ENCODE data around the gene SNRNP27.
A peak's percentile ranks its signal among the peaks of the same experiment; 100 is the strongest.

Gene SNRNP27

GRCh38 chr2:69918401-69918800 is 24.6 kb downstream of the SNRNP27 start:
- H3K9me3 ChIP-seq (ENCODE audit: insufficient read depth, low read depth, low read length), result no peaks in the 10 kb centered on the region
- H3K4me1 ChIP-seq (ENCODE audit: insufficient read depth, low read length), result peaks cover 3% of the 10 kb centered on the region; the same call in 1 of the 2 replicates
- H3K27me3 ChIP-seq (ENCODE audit: insufficient read depth, low read length), result peaks cover 9% of the 10 kb centered on the region; the same call in 1 of the 2 replicates
- H3K4me3 ChIP-seq (ENCODE audit: low read length), result no peak overlapping the region
- WGBS, result 35% methylated on average over 3 of the region's 3 CpGs
- H3K36me3 ChIP-seq (ENCODE audit: insufficient read depth, low read length), result peaks cover 3% of the 10 kb centered on the region; the same call in 1 of the 2 replicates
- H3K9ac ChIP-seq (ENCODE audit: low read depth, low read length), result peak overlapping the region; percentile 24; the same call in 1 of the 2 replicates
- H3K27ac ChIP-seq (ENCODE audit: low read depth, low read length), result no peak overlapping the region

- Histone ChIP-seq H3K36me3 (ENCODE audit: insufficient read depth, low read length) (0 out of 2 replicates have a peak, but pooled peaks cover 3% of the 10 kb centered on the region), H3K4me1 (ENCODE audit: insufficient read depth, low read length) (peaks cover under 1% of the 10 kb centered on the region; the same call in 1 of the 2 replicates), H3K9ac (ENCODE audit: low read depth, low read length) (no peak overlapping the region)
These were observed 29.4 kb downstream of the SNRNP27 start for GRCh38 chr2:69923116-69923515.

GRCh38 chr2:69926849-69927515 is 33.2 kb downstream of the SNRNP27 start:
- Histone ChIP-seq H3K9ac (ENCODE audit: low read depth, low read length) (no peak overlapping the region), H3K36me3 (ENCODE audit: insufficient read depth, low read length) (0 out of 2 replicates have a peak, but pooled peaks cover 2% of the 10 kb centered on the region), H3K27me3 (ENCODE audit: insufficient read depth, low read length) (no peaks in the 10 kb centered on the region), H3K27ac (ENCODE audit: low read depth, low read length) (no peak overlapping the region), H3K4me1 (ENCODE audit: insufficient read depth, low read length) (no peaks in the 10 kb centered on the region), H3K4me3 (ENCODE audit: low read length) (no peak overlapping the region), H3K9me3 (ENCODE audit: insufficient read depth, low read depth, low read length) (no peaks in the 10 kb centered on the region)
- WGBS, result 67% methylated on average over 3 of the region's 3 CpGs

More at GRCh38 chr2:69923116-69923515, 29.4 kb downstream of the SNRNP27 start:
- Histone ChIP-seq H3K9me3 (ENCODE audit: insufficient read depth, low read depth, low read length) (no peaks in the 10 kb centered on the region), H3K27me3 (ENCODE audit: insufficient read depth, low read length) (no peaks in the 10 kb centered on the region), H3K27ac (ENCODE audit: low read depth, low read length) (no peak overlapping the region), H3K4me3 (ENCODE audit: low read length) (no peak overlapping the region)
- WGBS, result 90% methylated on average over 3 of the region's 3 CpGs

- no peaks in the 10 kb centered on the region for H3K27me3 ChIP-seq (ENCODE audit: insufficient read depth, low read length)
- H3K9ac ChIP-seq (ENCODE audit: low read depth, low read length), result no peak overlapping the region
- 0 out of 2 replicates have a peak, but pooled peaks cover 6% of the 10 kb centered on the region for H3K36me3 ChIP-seq (ENCODE audit: insufficient read depth, low read length)
- no peaks in the 10 kb centered on the region for H3K9me3 ChIP-seq (ENCODE audit: insufficient read depth, low read depth, low read length)
- WGBS, result 89% methylated on average over 7 of the region's 7 CpGs
- H3K4me3 ChIP-seq (ENCODE audit: low read length), result no peak overlapping the region
- H3K27ac ChIP-seq (ENCODE audit: low read depth, low read length), result no peak overlapping the region
- H3K4me1 ChIP-seq (ENCODE audit: insufficient read depth, low read length), result 0 out of 2 replicates have a peak, but pooled peaks cover 4% of the 10 kb centered on the region
These were observed 38.3 kb downstream of the SNRNP27 start for GRCh38 chr2:69931832-69932595.

- H3K4me1 ChIP-seq (ENCODE audit: insufficient read depth, low read length), result 0 out of 2 replicates have a peak, but pooled peaks cover 4% of the 10 kb centered on the region
- no peak overlapping the region for H3K9ac ChIP-seq (ENCODE audit: low read depth, low read length)
- H3K27me3 ChIP-seq (ENCODE audit: insufficient read depth, low read length), result no peaks in the 10 kb centered on the region
- 0 out of 2 replicates have a peak, but pooled peaks cover 6% of the 10 kb centered on the region for H3K36me3 ChIP-seq (ENCODE audit: insufficient read depth, low read length)
- 90% methylated on average over 1 of the region's 1 CpG for WGBS
- H3K27ac ChIP-seq (ENCODE audit: low read depth, low read length), result no peak overlapping the region
- no peak overlapping the region for H3K4me3 ChIP-seq (ENCODE audit: low read length)
- no peaks in the 10 kb centered on the region for H3K9me3 ChIP-seq (ENCODE audit: insufficient read depth, low read depth, low read length)
These were observed 38.8 kb downstream of the SNRNP27 start for GRCh38 chr2:69932596-69932922.

- Histone ChIP-seq H3K4me3 (ENCODE audit: low read length) (no peak overlapping the region), H3K27me3 (ENCODE audit: insufficient read depth, low read length) (no peaks in the 10 kb centered on the region), H3K36me3 (ENCODE audit: insufficient read depth, low read length) (peaks cover 11% of the 10 kb centered on the region), H3K9ac (ENCODE audit: low read depth, low read length) (no peak overlapping the region), H3K9me3 (ENCODE audit: insufficient read depth, low read depth, low read length) (no peaks in the 10 kb centered on the region), H3K4me1 (ENCODE audit: insufficient read depth, low read length) (0 out of 2 replicates have a peak, but pooled peaks cover 4% of the 10 kb centered on the region), H3K27ac (ENCODE audit: low read depth, low read length) (no peak overlapping the region)
These were observed 39.6 kb downstream of the SNRNP27 start for GRCh38 chr2:69933254-69933828.

GRCh38 chr2:69933839-69934613 is 40.3 kb downstream of the SNRNP27 start:
- WGBS, result 87% methylated on average over 4 of the region's 4 CpGs
- H3K27me3 ChIP-seq (ENCODE audit: insufficient read depth, low read length), result no peaks in the 10 kb centered on the region
- H3K9me3 ChIP-seq (ENCODE audit: insufficient read depth, low read depth, low read length), result no peaks in the 10 kb centered on the region
- H3K9ac ChIP-seq (ENCODE audit: low read depth, low read length), result no peak overlapping the region
- no peak overlapping the region for H3K4me3 ChIP-seq (ENCODE audit: low read length)
- 0 out of 2 replicates have a peak, but pooled peaks cover 4% of the 10 kb centered on the region for H3K4me1 ChIP-seq (ENCODE audit: insufficient read depth, low read length)
- H3K36me3 ChIP-seq (ENCODE audit: insufficient read depth, low read length), result peaks cover 17% of the 10 kb centered on the region
- no peak overlapping the region for H3K27ac ChIP-seq (ENCODE audit: low read depth, low read length)

GRCh38 chr2:69934614-69934908 is 40.8 kb downstream of the SNRNP27 start:
- WGBS, result no CpG with 5 or more reads among the region's 1 CpG
- Histone ChIP-seq H3K4me3 (ENCODE audit: low read length) (no peak overlapping the region), H3K36me3 (ENCODE audit: insufficient read depth, low read length) (peaks cover 19% of the 10 kb centered on the region), H3K27ac (ENCODE audit: low read depth, low read length) (no peak overlapping the region), H3K4me1 (ENCODE audit: insufficient read depth, low read length) (0 out of 2 replicates have a peak, but pooled peaks cover 5% of the 10 kb centered on the region), H3K9ac (ENCODE audit: low read depth, low read length) (no peak overlapping the region), H3K27me3 (ENCODE audit: insufficient read depth, low read length) (no peaks in the 10 kb centered on the region), H3K9me3 (ENCODE audit: insufficient read depth, low read depth, low read length) (no peaks in the 10 kb centered on the region)

- Histone ChIP-seq H3K27me3 (ENCODE audit: insufficient read depth, low read length) (no peaks in the 10 kb centered on the region), H3K4me3 (ENCODE audit: low read length) (no peak overlapping the region), H3K36me3 (ENCODE audit: insufficient read depth, low read length) (peaks cover 19% of the 10 kb centered on the region), H3K9me3 (ENCODE audit: insufficient read depth, low read depth, low read length) (no peaks in the 10 kb centered on the region), H3K9ac (ENCODE audit: low read depth, low read length) (no peak overlapping the region), H3K4me1 (ENCODE audit: insufficient read depth, low read length) (peaks cover 9% of the 10 kb centered on the region; the same call in 1 of the 2 replicates), H3K27ac (ENCODE audit: low read depth, low read length) (no peak overlapping the region)
- 97% methylated on average over 5 of the region's 5 CpGs for WGBS
These were observed 41.3 kb downstream of the SNRNP27 start for GRCh38 chr2:69935011-69935410.

- 62% methylated on average over 11 of the region's 11 CpGs for WGBS
- Histone ChIP-seq H3K9me3 (ENCODE audit: insufficient read depth, low read depth, low read length) (no peaks in the 10 kb centered on the region), H3K27ac (ENCODE audit: low read depth, low read length) (no peak overlapping the region), H3K9ac (ENCODE audit: low read depth, low read length) (no peak overlapping the region), H3K4me1 (ENCODE audit: insufficient read depth, low read length) (peaks cover 15% of the 10 kb centered on the region), H3K4me3 (ENCODE audit: low read length) (no peak overlapping the region), H3K27me3 (ENCODE audit: insufficient read depth, low read length) (no peaks in the 10 kb centered on the region), H3K36me3 (ENCODE audit: insufficient read depth, low read length) (peaks cover 19% of the 10 kb centered on the region)
These were observed 43.1 kb downstream of the SNRNP27 start for GRCh38 chr2:69936906-69937305.

All from HUES64 (cell line).